GM21526 (cell line): ENCODE measurements around the gene IGFLR1.

ENCODE experiments used
- ATAC-seq: cut with Tn5 transposase; IDR thresholded peaks from one replicate; pipeline ENCODE4 v1.9.1; 2021; ENCODE audit warnings: moderate library complexity; ENCODE audit not compliant: unreplicated experiment, low FRiP score

The IGFLR1 gene

GRCh38 chr19:35740423-35741202 is 1.6 kb downstream of the IGFLR1 start:
- ATAC-seq: peak; percentile 51

GRCh38 chr19:35740108-35740422 is 2.2 kb downstream of the IGFLR1 start:
- ATAC-seq: no peak

- ATAC-seq: no peak
Observed at GRCh38 chr19:35739275-35740107, 2.8 kb downstream of the IGFLR1 start.

- no peak for ATAC-seq
Observed at GRCh38 chr19:35738887-35739229, 3.4 kb downstream of the IGFLR1 start.

GRCh38 chr19:35738021-35738886 is 4.0 kb downstream of the IGFLR1 start:
- no peak for ATAC-seq

GRCh38 chr19:35736913-35737886 is 5.1 kb downstream of the IGFLR1 start:
- ATAC-seq: no peak

GRCh38 chr19:35734889-35735288 is 7.4 kb downstream of the IGFLR1 start:
- no peak for ATAC-seq

GRCh38 chr19:35734273-35734672 is 8.0 kb downstream of the IGFLR1 start:
- ATAC-seq: no peak

- ATAC-seq: no peak
Observed at GRCh38 chr19:35733180-35734125, 8.8 kb downstream of the IGFLR1 start.

GRCh38 chr19:35732540-35733179 is 9.6 kb downstream of the IGFLR1 start:
- no peak for ATAC-seq

GRCh38 chr19:35731779-35732405 is 10.4 kb downstream of the IGFLR1 start:
- no peak for ATAC-seq

- ATAC-seq: no peak
Observed at GRCh38 chr19:35731353-35731752, 10.9 kb downstream of the IGFLR1 start.

- no peak for ATAC-seq
Observed at GRCh38 chr19:35730326-35730725, 11.9 kb downstream of the IGFLR1 start.

GRCh38 chr19:35729763-35730162 is 12.5 kb downstream of the IGFLR1 start:
- no peak for ATAC-seq

- ATAC-seq: no peak
Observed at GRCh38 chr19:35729021-35729420, 13.2 kb downstream of the IGFLR1 start.

GRCh38 chr19:35727956-35728706 is 14.1 kb downstream of the IGFLR1 start:
- no peak for ATAC-seq
